SK-N-SH (cell line): ENCODE results near the gene DMRT2.

Experiments
- POLR2AphosphoS5 ChIP-seq: IDR thresholded peaks from 2 replicates; pipeline ENCODE4 v1.6.1; 2012; ENCODE audit warnings: low read depth, low read length
- RAD21 ChIP-seq: IDR thresholded peaks from 2 replicates; pipeline ENCODE4 v1.6.1; 2012; ENCODE audit warnings: mild to moderate bottlenecking, low read length
- RCOR1 ChIP-seq: fragments of 150-350 bp; IDR thresholded peaks from 2 replicates; pipeline ENCODE4 v1.6.1; 2017; ENCODE audit warnings: antibody characterized with exemption, low read length
- SIN3A ChIP-seq: IDR thresholded peaks from 2 replicates; pipeline ENCODE4 v1.6.1; 2012; ENCODE audit warnings: low read depth, mild to moderate bottlenecking, low read length, moderate library complexity, borderline replicate concordance
- TAF1 ChIP-seq: IDR thresholded peaks from 2 replicates; pipeline ENCODE4 v1.6.1; 2012; ENCODE audit warnings: low read depth, mild to moderate bottlenecking, low read length, moderate library complexity, borderline replicate concordance
- TEAD4 ChIP-seq: IDR thresholded peaks from 2 replicates; pipeline ENCODE4 v1.4.0; 2012; ENCODE audit warnings: mild to moderate bottlenecking, borderline replicate concordance; ENCODE audit not compliant: insufficient read depth
- YY1 ChIP-seq: IDR thresholded peaks from 2 replicates; pipeline ENCODE4 v1.4.0; 2012; ENCODE audit warnings: low read depth, mild to moderate bottlenecking
- TF ChIP-seq, protein P1 (sequence below): fragments of 200-600 bp; sonication (generic); IDR thresholded peaks from 2 replicates; pipeline ENCODE4 v1.6.1; 2017; ENCODE audit warnings: antibody characterized with exemption, mild to moderate bottlenecking, moderate library complexity
- TF ChIP-seq, protein P2 (sequence below): fragments of 150-350 bp; IDR thresholded peaks from 2 replicates; pipeline ENCODE4 v1.6.1; 2016; ENCODE audit warnings: mild to moderate bottlenecking, low read depth, low read length
- TF ChIP-seq, protein P3 (sequence below): IDR thresholded peaks from 2 replicates; pipeline ENCODE4 v1.4.0; 2012; ENCODE audit warnings: low read depth, borderline replicate concordance

DNA sequence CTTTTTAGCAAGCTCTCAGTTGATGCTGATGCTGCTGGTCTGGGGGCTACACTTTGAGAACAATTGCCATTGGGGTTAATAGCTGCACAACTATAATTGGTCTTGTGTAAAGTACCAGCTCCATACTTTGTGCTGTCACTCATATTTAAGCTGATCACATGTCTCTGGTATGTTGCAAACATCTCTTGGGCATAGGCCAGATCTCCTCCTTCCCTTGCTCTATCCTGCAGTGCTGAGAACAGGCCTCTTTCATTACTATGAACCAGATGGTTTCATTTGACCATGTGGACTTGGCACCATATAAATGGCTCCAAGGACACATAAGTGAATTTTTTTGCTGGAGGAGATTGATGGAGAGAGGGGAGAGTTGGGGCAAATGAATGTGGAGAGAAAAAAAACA lies 48.4 kb downstream of the DMRT2 start:
- TF ChIP-seq SIN3A (no peak), TEAD4 (no peak), POLR2AphosphoS5 (no peak), RAD21 (no peak), RCOR1 (no peak), TAF1 (no peak), YY1 (no peak)
- TF ChIP-seq, protein P1, sequence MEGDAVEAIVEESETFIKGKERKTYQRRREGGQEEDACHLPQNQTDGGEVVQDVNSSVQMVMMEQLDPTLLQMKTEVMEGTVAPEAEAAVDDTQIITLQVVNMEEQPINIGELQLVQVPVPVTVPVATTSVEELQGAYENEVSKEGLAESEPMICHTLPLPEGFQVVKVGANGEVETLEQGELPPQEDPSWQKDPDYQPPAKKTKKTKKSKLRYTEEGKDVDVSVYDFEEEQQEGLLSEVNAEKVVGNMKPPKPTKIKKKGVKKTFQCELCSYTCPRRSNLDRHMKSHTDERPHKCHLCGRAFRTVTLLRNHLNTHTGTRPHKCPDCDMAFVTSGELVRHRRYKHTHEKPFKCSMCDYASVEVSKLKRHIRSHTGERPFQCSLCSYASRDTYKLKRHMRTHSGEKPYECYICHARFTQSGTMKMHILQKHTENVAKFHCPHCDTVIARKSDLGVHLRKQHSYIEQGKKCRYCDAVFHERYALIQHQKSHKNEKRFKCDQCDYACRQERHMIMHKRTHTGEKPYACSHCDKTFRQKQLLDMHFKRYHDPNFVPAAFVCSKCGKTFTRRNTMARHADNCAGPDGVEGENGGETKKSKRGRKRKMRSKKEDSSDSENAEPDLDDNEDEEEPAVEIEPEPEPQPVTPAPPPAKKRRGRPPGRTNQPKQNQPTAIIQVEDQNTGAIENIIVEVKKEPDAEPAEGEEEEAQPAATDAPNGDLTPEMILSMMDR = no peak
- TF ChIP-seq, protein P2, sequence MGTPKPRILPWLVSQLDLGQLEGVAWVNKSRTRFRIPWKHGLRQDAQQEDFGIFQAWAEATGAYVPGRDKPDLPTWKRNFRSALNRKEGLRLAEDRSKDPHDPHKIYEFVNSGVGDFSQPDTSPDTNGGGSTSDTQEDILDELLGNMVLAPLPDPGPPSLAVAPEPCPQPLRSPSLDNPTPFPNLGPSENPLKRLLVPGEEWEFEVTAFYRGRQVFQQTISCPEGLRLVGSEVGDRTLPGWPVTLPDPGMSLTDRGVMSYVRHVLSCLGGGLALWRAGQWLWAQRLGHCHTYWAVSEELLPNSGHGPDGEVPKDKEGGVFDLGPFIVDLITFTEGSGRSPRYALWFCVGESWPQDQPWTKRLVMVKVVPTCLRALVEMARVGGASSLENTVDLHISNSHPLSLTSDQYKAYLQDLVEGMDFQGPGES = no peak
- TF ChIP-seq, protein P3, sequence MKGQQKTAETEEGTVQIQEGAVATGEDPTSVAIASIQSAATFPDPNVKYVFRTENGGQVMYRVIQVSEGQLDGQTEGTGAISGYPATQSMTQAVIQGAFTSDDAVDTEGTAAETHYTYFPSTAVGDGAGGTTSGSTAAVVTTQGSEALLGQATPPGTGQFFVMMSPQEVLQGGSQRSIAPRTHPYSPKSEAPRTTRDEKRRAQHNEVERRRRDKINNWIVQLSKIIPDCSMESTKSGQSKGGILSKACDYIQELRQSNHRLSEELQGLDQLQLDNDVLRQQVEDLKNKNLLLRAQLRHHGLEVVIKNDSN = no peak
